ENCODE measurements around the gene PTPRD.

The PTPRD gene

GRCh38 chr9:8267636-8268035 is 2345.2 kb downstream of the PTPRD start:
- TF ChIP-seq TAF1 (IDR thresholded peaks at IDR 0.05; ENCODE audit: borderline replicate concordance, low read depth, low read length) (no peak), POLR2A (IDR thresholded peaks at IDR 0.05; ENCODE audit: low read depth, low read length) (no peak), POLR2AphosphoS5 (IDR thresholded peaks at IDR 0.05; ENCODE audit: low read depth, low read length) (no peak)
- FAIRE-seq (no peak), DNase-seq (ENCODE audit: insufficient read length) (no peak)

- TF ChIP-seq TAF1 (IDR thresholded peaks at IDR 0.05; ENCODE audit: borderline replicate concordance, low read depth, low read length) (no peak), POLR2A (IDR thresholded peaks at IDR 0.05; ENCODE audit: low read depth, low read length) (no peak), POLR2AphosphoS5 (IDR thresholded peaks at IDR 0.05; ENCODE audit: low read depth, low read length) (no peak)
- DNase-seq (ENCODE audit: insufficient read length) (no peak), FAIRE-seq (no peak)
These were observed 2345.9 kb downstream of the PTPRD start for GRCh38 chr9:8266861-8267260.

GRCh38 chr9:8265281-8265680 is 2347.5 kb downstream of the PTPRD start:
- no peak for TF ChIP-seq TAF1 (IDR thresholded peaks at IDR 0.05; ENCODE audit: borderline replicate concordance, low read depth, low read length)
- no peak for TF ChIP-seq POLR2A (IDR thresholded peaks at IDR 0.05; ENCODE audit: low read depth, low read length)
- TF ChIP-seq POLR2AphosphoS5 (IDR thresholded peaks at IDR 0.05; ENCODE audit: low read depth, low read length) = no peak
- FAIRE-seq (no peak), DNase-seq (ENCODE audit: insufficient read length) (no peak)

Measured in GM12892 (cell line).